HCT116 (cell line): ENCODE results near the gene HPCAL1.
"Not testable (repeated sequence)": the region's sequence is repeated elsewhere in the genome, so short reads cannot be mapped to it uniquely, and the experiment has no call there.

Source experiments
- CEBPB ChIP-seq: IDR thresholded peaks from 2 replicates; pipeline ENCODE4 v1.6.1; 2012; ENCODE audit warnings: low read depth
- CTCF ChIP-seq, 3 experiments: fragments of 200-600 bp in 1 of 3; sonication (generic) in 1 of 3; IDR thresholded peaks in 2 of 3; conservative IDR thresholded peaks in 1 of 3; 2 replicates each; pipeline ENCODE4 v1.5.1; 2012 to 2017; ENCODE audit warnings: low read depth in 2 of 3, low read length in 2 of 3, antibody characterized with exemption in 1 of 3, borderline replicate concordance in 1 of 3, control low read depth in 1 of 3, mild to moderate bottlenecking in 1 of 3, mixed read lengths in 1 of 3, mixed run types in 1 of 3, moderate library complexity in 1 of 3; ENCODE audit not compliant: insufficient read depth in 1 of 3
- EGR1 ChIP-seq: IDR thresholded peaks from 2 replicates; pipeline ENCODE4 v1.6.1; 2012; ENCODE audit warnings: low read depth
- EZH2 ChIP-seq: fragments of 200-600 bp; sonication (generic); IDR thresholded peaks from 2 replicates; pipeline ENCODE4 v1.6.1; 2017; ENCODE audit warnings: antibody characterized with exemption, mixed run types
- EZH2phosphoT487 ChIP-seq: fragments of 200-600 bp; IDR thresholded peaks from 2 replicates; pipeline ENCODE4 v1.6.1; 2018; ENCODE audit warnings: antibody characterized with exemption, borderline replicate concordance
- MAX ChIP-seq: IDR thresholded peaks from 2 replicates; pipeline ENCODE4 v1.6.1; 2012
- POLR2A ChIP-seq: IDR thresholded peaks from 2 replicates; pipeline ENCODE4 v1.7.0; 2011; ENCODE audit warnings: borderline replicate concordance; ENCODE audit not compliant: insufficient read depth, insufficient read length; ENCODE audit errors: extremely low read depth
- POLR2AphosphoS5 ChIP-seq: IDR thresholded peaks from 2 replicates; pipeline ENCODE4 v1.6.1; 2011; ENCODE audit warnings: mild to moderate bottlenecking, low read depth, low read length, moderate library complexity
- RAD21 ChIP-seq: IDR thresholded peaks from 2 replicates; pipeline ENCODE4 v1.6.1; 2012; ENCODE audit warnings: low read depth, mild to moderate bottlenecking
- REST ChIP-seq: IDR thresholded peaks from 2 replicates; pipeline ENCODE4 v1.6.1; 2012; ENCODE audit warnings: low read depth
- TCF7L2 ChIP-seq: IDR thresholded peaks from 2 replicates; pipeline ENCODE4 v1.7.0; 2011; ENCODE audit warnings: borderline replicate concordance, inconsistent platforms; ENCODE audit not compliant: insufficient read depth, insufficient read length; ENCODE audit errors: extremely low read depth
- ZFX ChIP-seq: fragments of 450-650 bp; IDR thresholded peaks from 2 replicates; pipeline ENCODE4 v1.6.1; 2017

- not testable (repeated sequence) for TF ChIP-seq EZH2phosphoT487; CTCF (IDR thresholded peaks at IDR 0.05 in 2 of 3, conservative IDR thresholded peaks at IDR 0.05 in 1 of 3; ENCODE audit: borderline replicate concordance in 1 of 3, insufficient read depth in 1 of 3, low read depth in 2 of 3, low read length in 2 of 3); RAD21; ZFX; POLR2A; TCF7L2; REST; EGR1; EZH2; POLR2AphosphoS5; MAX; CEBPB
Observed at GRCh38 chr2:10298777-10299176, 3.9 kb upstream of the HPCAL1 start.
